ENCODE data around the gene EIPR1. TPM values are rescaled to one million over a fixed set of nuclear protein-coding genes. Genes with fewer than 3 reads are reported as not detected.

The EIPR1 gene
- total and polyA plus RNA-seq, 2 of the 13 experiments (the other 11 are each of a cell fraction or from before 2014, with no cell fraction given) = 70.0 to 96.3 TPM

GRCh38 chr2:3294069-3294468 lies 83.5 kb downstream of the EIPR1 start (continued):
- TF ChIP-seq USF2 (IDR thresholded peaks at IDR 0.05; ENCODE audit: low read depth, low read length) (peak; percentile 47; the same call in 1 of the 2 replicates), USF2 (CRISPR knock-in tag; IDR thresholded peaks at IDR 0.05; ENCODE audit: borderline replicate concordance) (no peak), SKIL (CRISPR knock-in tag; IDR thresholded peaks at IDR 0.05; ENCODE audit: borderline replicate concordance) (peak; percentile 46; the same call in 1 of the 2 replicates), ZKSCAN8 (CRISPR knock-in tag; IDR thresholded peaks at IDR 0.05; ENCODE audit: borderline replicate concordance) (no peak), SKI (IDR thresholded peaks at IDR 0.05; ENCODE audit: partially characterized antibody) (peak; percentile 40), KLF15 (CRISPR knock-in tag; IDR thresholded peaks at IDR 0.05; ENCODE audit: borderline replicate concordance) (no peak), ZNF124 (CRISPR knock-in tag; IDR thresholded peaks at IDR 0.05) (no peak), BCL6 (CRISPR knock-in tag; IDR thresholded peaks at IDR 0.05) (peak; percentile 61), BHLHE40 (IDR thresholded peaks at IDR 0.05; ENCODE audit: low read length) (peak; percentile 57; the same call in 1 of the 2 replicates), HIVEP1 (CRISPR knock-in tag; IDR thresholded peaks at IDR 0.05) (no peak), ATF6 (CRISPR knock-in tag; conservative IDR thresholded peaks at IDR 0.05) (no peak), DDIT3 (CRISPR knock-in tag; IDR thresholded peaks at IDR 0.05) (no peak), FOXA1 (IDR thresholded peaks at IDR 0.05) (no peak), FOXA1 (CRISPR knock-in tag; IDR thresholded peaks at IDR 0.05) (0 out of 2 replicates have a peak, but pooled peaks have one; percentile 12), MYC (CRISPR knock-in tag; IDR thresholded peaks at IDR 0.05; ENCODE audit: borderline replicate concordance) (no peak), SP5 (CRISPR knock-in tag; IDR thresholded peaks at IDR 0.05; ENCODE audit: borderline replicate concordance, low read depth) (0 out of 2 replicates have a peak, but pooled peaks have one; percentile 21), NCOR1 (IDR thresholded peaks at IDR 0.05; ENCODE audit: borderline replicate concordance, low read length) (peak; percentile 48; the same call in 1 of the 2 replicates), HNF4A (CRISPR knock-in tag; IDR thresholded peaks at IDR 0.05) (peak; percentile 29; the same call in 1 of the 2 replicates), DMAP1 (CRISPR knock-in tag; IDR thresholded peaks at IDR 0.05) (no peak), PAWR (CRISPR knock-in tag; IDR thresholded peaks at IDR 0.05; ENCODE audit: borderline replicate concordance) (no peak), THAP9 (CRISPR knock-in tag; IDR thresholded peaks at IDR 0.05; ENCODE audit: borderline replicate concordance) (no peak), ONECUT2 (CRISPR knock-in tag; IDR thresholded peaks at IDR 0.05) (no peak), TBL1XR1 (IDR thresholded peaks at IDR 0.05; ENCODE audit: borderline replicate concordance, low read length, partially characterized antibody) (peak; percentile 70)

Measured in HepG2 (cell line).